Gastroesophageal sphincter (tissue), 4 donors: ENCODE results near the gene AMZ1. TPM values are rescaled to one million over a fixed set of nuclear protein-coding genes. Genes with fewer than 3 reads are reported as not detected.

ENCODE experiments used
- ATAC-seq: fragments of 150-250 bp; one replicate; pipeline ENCODE4 v1.9.1; 2016; ENCODE audit warnings: mild to moderate bottlenecking, moderate library complexity
- H3K27ac ChIP-seq, 4 donors: fragments of 200-600 bp; sonication (generic) in 3 of 4; 1 replicate in 3 of 4; 2 replicates in 1 of 4; pipeline ENCODE4 v1.5.1; 2016 to 2019
- H3K27me3 ChIP-seq: fragments of 200-600 bp; sonication (generic); one replicate; pipeline ENCODE4 v1.5.1; 2019
- H3K36me3 ChIP-seq, 2 donors: fragments of 200-600 bp; sonication (generic); one replicate each; pipeline ENCODE4 v1.5.1; 2019; ENCODE audit warnings: control low read depth in 1 of 2
- H3K4me1 ChIP-seq, 3 donors: fragments of 200-600 bp; sonication (generic); 1 replicate in 2 of 3; 2 replicates in 1 of 3; pipeline ENCODE4 v1.5.1; 2016 to 2019; ENCODE audit warnings: control low read depth in 2 of 3
- H3K4me3 ChIP-seq, 2 donors: fragments of 200-600 bp; sonication (generic); one replicate each; pipeline ENCODE4 v1.5.1; 2019; ENCODE audit warnings: mild to moderate bottlenecking in 1 of 2, moderate library complexity in 1 of 2
- H3K9me3 ChIP-seq, 3 donors: fragments of 200-600 bp; sonication (generic); one replicate each; pipeline ENCODE4 v1.5.1; 2017 to 2019; ENCODE audit warnings: control low read depth in 2 of 3
- EP300 ChIP-seq: sonication (generic); formaldehyde crosslinking; IDR thresholded peaks from one replicate; pipeline ENCODE4 v1.6.1; 2017; ENCODE audit warnings: antibody characterized with exemption, mild to moderate bottlenecking
- POLR2A ChIP-seq, 2 donors: fragments of 450-650 bp; IDR thresholded peaks; one replicate each; pipeline ENCODE4 v1.6.1; 2017; ENCODE audit warnings: antibody characterized with exemption in 2 of 2, mild to moderate bottlenecking in 2 of 2, moderate library complexity in 1 of 2
- POLR2AphosphoS5 ChIP-seq: sonication (generic); formaldehyde crosslinking; IDR thresholded peaks from one replicate; pipeline ENCODE4 v1.6.1; 2017; ENCODE audit warnings: antibody characterized with exemption
- WGBS, 2 donors: methylation state at CpG; one replicate each; pipeline ENCODE4 v1.1.5; 2018; ENCODE audit warnings: low coverage in 1 of 2; 5-methylcytosine and 5-hydroxymethylcytosine counted together
- total RNA-seq, 4 donors: library from RNA; depleted of rRNA; stranded (reverse); fragments of >200 nt; gene quantifications; one replicate each; pipeline ENCODE4 v1.1.0, GENCODE V29; 2016
- TF ChIP-seq, protein P1 (sequence below), 4 experiments: fragments of 200-600 bp in 2 of 4; fragments of 450-650 bp in 2 of 4; sonication (generic) in 1 of 4; IDR thresholded peaks; one replicate each; pipeline ENCODE4 v1.5.1; 2017 to 2019; ENCODE audit warnings: antibody characterized with exemption in 4 of 4, mild to moderate bottlenecking in 2 of 4, moderate library complexity in 2 of 4

Gene AMZ1
- total RNA-seq, 4 donors from 2014 or later, result 0.12 to 0.62 (median 0.32) TPM

DNA sequence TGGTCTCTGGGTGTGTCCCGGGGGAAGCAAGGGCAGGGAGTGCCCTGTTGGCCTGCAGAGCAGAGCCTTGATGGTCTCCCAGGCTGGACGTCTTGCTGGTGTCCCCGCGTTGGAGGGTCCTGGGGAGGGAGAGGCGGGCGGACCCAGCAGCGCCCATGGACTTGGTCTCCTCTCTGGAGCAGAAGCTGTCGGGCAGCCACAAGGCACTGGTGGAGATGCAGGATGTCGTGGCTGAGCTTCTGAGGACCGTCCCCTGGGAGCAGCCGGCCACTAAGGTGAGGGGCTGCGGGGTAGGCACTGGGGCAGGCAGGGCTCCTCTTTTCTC lies 35.3 kb upstream of the AMZ1 start:
- Histone ChIP-seq H3K27ac (no peak overlapping the region), H3K4me1 (no peaks in the 10 kb centered on the region), H3K4me3 (no peak overlapping the region), H3K27me3 (no peaks in the 10 kb centered on the region), H3K36me3 (peaks cover 0 to 89% of the 10 kb centered on the region in 2 donors), H3K9me3 (no peaks in the 10 kb centered on the region)
- ATAC-seq, result no peak
- WGBS, 2 donors, result no CpG with 5 or more reads among the region's 12 CpGs
- TF ChIP-seq POLR2AphosphoS5 (no peak), POLR2A (IDR thresholded peaks at IDR 0.05) (no peak)

- peaks cover 0 to 89% of the 10 kb centered on the region in 2 donors for H3K36me3 ChIP-seq
- no peak overlapping the region for H3K27ac ChIP-seq
- no peak overlapping the region for H3K4me3 ChIP-seq
- no peaks in the 10 kb centered on the region for H3K4me1 ChIP-seq
- TF ChIP-seq EP300 (no peak), POLR2AphosphoS5 (no peak), POLR2A (IDR thresholded peaks at IDR 0.05) (no peak)
- TF ChIP-seq, protein P1, sequence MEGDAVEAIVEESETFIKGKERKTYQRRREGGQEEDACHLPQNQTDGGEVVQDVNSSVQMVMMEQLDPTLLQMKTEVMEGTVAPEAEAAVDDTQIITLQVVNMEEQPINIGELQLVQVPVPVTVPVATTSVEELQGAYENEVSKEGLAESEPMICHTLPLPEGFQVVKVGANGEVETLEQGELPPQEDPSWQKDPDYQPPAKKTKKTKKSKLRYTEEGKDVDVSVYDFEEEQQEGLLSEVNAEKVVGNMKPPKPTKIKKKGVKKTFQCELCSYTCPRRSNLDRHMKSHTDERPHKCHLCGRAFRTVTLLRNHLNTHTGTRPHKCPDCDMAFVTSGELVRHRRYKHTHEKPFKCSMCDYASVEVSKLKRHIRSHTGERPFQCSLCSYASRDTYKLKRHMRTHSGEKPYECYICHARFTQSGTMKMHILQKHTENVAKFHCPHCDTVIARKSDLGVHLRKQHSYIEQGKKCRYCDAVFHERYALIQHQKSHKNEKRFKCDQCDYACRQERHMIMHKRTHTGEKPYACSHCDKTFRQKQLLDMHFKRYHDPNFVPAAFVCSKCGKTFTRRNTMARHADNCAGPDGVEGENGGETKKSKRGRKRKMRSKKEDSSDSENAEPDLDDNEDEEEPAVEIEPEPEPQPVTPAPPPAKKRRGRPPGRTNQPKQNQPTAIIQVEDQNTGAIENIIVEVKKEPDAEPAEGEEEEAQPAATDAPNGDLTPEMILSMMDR (IDR thresholded peaks at IDR 0.05), result no peak
- ATAC-seq, result no peak
- no peaks in the 10 kb centered on the region for H3K9me3 ChIP-seq
- H3K27me3 ChIP-seq, result no peaks in the 10 kb centered on the region
- WGBS, 2 donors, result 77 to 80% methylated on average over 5 of the region's 5 CpGs
These were observed 33.9 kb upstream of the AMZ1 start for GRCh38 chr7:2654059-2654458.

DNA sequence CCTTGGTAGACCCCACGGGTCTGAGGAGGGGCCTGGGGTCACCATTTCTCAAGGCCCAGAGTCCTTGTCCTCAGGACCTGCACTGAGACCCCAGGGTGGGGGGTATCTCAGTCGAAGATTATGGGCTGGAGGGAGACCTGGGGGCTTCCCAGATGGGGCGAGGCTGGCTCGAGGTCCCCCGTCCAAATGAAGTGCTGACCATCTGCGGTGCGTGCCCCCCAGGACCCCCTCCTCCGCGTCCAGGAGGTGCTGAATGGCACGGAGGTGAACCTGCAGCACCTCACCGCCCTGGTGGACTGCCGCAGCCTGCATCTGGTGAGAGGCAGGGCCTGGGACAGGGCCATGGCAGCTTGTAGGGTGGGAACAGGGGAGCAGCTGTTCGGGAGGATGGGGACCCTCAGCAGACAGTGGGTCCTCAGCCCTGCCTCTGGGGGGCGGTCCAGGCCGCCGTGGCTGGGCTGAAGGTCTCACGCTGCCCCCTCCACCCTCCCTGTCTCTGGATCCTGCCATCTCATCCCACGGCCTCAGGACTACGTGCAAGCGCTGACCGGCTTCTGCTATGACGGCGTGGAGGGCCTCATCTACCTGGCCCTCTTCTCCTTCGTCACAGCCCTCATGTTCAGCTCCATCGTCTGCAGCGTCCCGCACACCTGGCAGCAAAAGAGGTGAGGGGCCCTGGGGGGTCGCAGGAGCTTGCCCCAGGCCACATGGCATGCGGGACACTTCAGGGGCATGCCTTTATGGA lies 32.0 kb upstream of the AMZ1 start:
- Histone ChIP-seq H3K4me1 (no peaks in the 10 kb centered on the region), H3K27ac (no peak overlapping the region), H3K9me3 (no peaks in the 10 kb centered on the region), H3K27me3 (no peaks in the 10 kb centered on the region), H3K4me3 (no peak overlapping the region), H3K36me3 (peaks cover 0 to 89% of the 10 kb centered on the region in 2 donors)
- WGBS, 2 donors, result 100% methylated on average over 2 of the region's 29 CpGs; no CpG with 5 or more reads in 1 of the 2 donors
- TF ChIP-seq, protein P1 (IDR thresholded peaks at IDR 0.05), result no peak
- TF ChIP-seq POLR2AphosphoS5, result no peak
- TF ChIP-seq EP300, result no peak
- TF ChIP-seq POLR2A (IDR thresholded peaks at IDR 0.05), result no peak
- no peak for ATAC-seq

- Histone ChIP-seq H3K4me3 (no peak overlapping the region), H3K4me1 (no peaks in the 10 kb centered on the region), H3K9me3 (no peaks in the 10 kb centered on the region), H3K36me3 (peaks cover 0 to 89% of the 10 kb centered on the region in 2 donors), H3K27me3 (no peaks in the 10 kb centered on the region), H3K27ac (no peak overlapping the region)
- no peak for ATAC-seq
- 90 to 100% methylated on average over 2 of the region's 2 CpGs for WGBS, 2 donors
- TF ChIP-seq, protein P1 (IDR thresholded peaks at IDR 0.05), result no peak
- no peak for TF ChIP-seq EP300
- TF ChIP-seq POLR2A (IDR thresholded peaks at IDR 0.05), result no peak
These were observed 30.8 kb upstream of the AMZ1 start for GRCh38 chr7:2657208-2657607.

- ATAC-seq, result no peak
- peaks cover 0 to 7% (median 6%) of the 10 kb centered on the region in 3 donors for H3K4me1 ChIP-seq
- H3K27me3 ChIP-seq, result no peaks in the 10 kb centered on the region
- H3K36me3 ChIP-seq, result peaks cover 0 to 88% of the 10 kb centered on the region in 2 donors
- no CpG with 5 or more reads among the region's 33 CpGs for WGBS, 2 donors
- no peak overlapping the region for H3K4me3 ChIP-seq
- no peak for TF ChIP-seq POLR2A (IDR thresholded peaks at IDR 0.05)
- TF ChIP-seq, protein P1 (IDR thresholded peaks at IDR 0.05), result no peak
- no peaks in the 10 kb centered on the region for H3K9me3 ChIP-seq
- H3K27ac ChIP-seq, result no peak overlapping the region
These were observed 29.9 kb upstream of the AMZ1 start for GRCh38 chr7:2657920-2658671.
